Measurements from ENCODE around the gene NHP2. TPM values are rescaled to one million over a fixed set of nuclear protein-coding genes. Genes with fewer than 3 reads are reported as not detected.
A peak's percentile ranks its signal among the peaks of the same experiment; 100 is the strongest.
"Not testable (repeated sequence)": the region's sequence is repeated elsewhere in the genome, so short reads cannot be mapped to it uniquely, and the experiment has no call there.

NHP2 gene
- total RNA-seq, 1 experiment from 2014 or later = 476 TPM

DNA sequence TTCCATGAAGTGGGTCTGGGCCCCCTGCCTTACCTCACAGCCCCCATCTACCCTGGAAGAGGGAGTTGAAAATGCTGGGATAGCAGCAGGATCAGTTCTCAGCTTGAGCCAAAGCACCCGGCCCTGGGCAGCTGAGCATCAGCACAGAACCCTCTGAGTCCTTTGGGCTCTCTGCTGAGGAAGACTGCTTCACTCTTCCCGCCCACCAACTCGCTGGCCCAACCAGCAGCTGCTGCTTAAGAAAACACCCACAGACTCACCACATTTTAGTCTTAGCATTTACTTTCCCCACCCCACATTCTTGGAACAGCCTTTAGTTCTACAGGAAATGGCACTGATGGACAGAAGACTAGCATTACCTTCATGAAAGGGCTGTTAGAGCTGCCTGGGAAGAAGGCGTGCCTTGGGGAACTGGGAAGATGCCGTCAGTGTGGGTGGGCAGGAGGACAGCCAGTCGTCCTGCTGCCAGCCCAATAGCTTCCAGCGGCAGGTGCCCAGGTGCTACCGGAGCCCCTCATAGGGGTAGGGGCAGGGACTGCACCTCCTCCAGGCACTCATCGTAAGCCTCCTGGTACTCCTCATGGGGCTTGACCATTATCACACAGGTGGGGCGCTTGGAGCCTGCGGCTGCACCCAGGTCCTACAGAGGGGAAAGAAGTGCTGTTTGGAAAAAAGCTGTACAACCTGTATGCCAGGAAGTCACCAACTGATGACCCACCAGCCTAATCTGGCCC, 4.3 kb downstream of the NHP2 start:
- H3K4me3 ChIP-seq = no peak overlapping the region
- DNase-seq = peak; percentile 28
- H3K9me3 ChIP-seq = no peaks in the 10 kb centered on the region
- no peaks in the 10 kb centered on the region for H3K27me3 ChIP-seq
- H3K36me3 ChIP-seq = peaks cover 85% of the 10 kb centered on the region

DNA sequence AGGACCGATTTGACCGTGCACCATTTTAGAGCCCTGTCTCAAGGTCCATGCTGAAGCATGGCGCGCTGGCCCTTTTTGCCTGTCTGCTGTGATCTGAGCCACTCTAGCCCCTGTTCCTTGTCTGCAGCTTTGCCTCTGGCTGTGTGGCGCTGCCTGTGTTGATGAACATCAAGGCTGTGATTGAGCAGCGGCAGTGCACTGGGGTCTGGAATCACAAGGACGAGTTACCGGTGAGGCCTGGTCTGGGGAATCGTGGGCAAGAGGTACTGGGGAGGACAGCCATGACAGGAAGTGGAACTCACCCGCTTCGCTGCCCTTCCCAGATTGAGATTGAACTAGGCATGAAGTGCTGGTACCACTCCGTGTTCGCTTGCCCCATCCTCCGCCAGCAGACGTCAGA, 6.3 kb downstream of the NHP2 start:
- Histone ChIP-seq H3K27me3 (no peaks in the 10 kb centered on the region), H3K9me3 (no peaks in the 10 kb centered on the region), H3K4me3 (no peak overlapping the region), H3K36me3 (peaks cover 97% of the 10 kb centered on the region)
- no peak for DNase-seq

DNA sequence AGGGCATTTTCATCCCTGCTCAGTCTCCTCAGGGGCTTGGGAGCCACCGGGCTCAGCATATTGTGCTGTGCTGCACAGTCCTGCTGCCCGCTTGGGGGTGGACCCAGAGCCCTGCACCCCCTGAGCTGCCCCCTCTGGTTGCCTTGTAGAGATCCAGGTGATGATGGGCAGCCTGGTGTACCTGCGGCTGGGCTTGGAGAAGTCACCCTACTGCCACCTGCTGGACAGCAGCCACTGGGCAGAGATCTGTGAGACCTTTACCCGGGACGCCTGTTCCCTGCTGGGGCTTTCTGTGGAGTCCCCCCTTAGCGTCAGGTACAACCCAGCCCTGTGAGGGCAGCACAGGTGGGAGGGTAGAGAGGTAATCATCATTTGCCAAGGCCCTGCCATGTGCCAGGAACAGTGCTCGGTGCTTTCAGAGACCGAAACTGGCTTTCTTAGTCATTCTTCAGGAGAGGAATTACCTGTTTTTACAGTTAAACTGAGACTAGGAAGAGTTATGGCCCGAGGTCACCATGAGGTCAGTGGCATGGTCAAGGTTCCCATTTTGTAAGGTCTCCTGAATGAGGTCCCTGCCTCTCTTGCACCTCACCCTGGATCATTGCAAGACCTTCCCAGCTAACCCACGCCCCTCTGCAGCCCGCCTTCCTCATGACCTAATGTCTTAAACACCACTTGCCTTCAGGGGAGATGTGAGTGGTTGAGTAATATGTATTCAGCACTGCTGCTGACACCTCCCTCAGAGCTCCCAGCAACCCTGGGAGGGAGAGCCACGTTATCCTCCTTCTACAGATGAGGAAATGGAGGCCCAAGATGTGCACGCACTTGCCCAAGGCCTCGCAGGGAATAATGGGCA, 7.5 kb downstream of the NHP2 start:
- Histone ChIP-seq H3K4me3 (no peak overlapping the region), H3K9me3 (no peaks in the 10 kb centered on the region), H3K27me3 (no peaks in the 10 kb centered on the region), H3K36me3 (peaks cover 94% of the 10 kb centered on the region)
- peak; percentile 55 for DNase-seq

DNA sequence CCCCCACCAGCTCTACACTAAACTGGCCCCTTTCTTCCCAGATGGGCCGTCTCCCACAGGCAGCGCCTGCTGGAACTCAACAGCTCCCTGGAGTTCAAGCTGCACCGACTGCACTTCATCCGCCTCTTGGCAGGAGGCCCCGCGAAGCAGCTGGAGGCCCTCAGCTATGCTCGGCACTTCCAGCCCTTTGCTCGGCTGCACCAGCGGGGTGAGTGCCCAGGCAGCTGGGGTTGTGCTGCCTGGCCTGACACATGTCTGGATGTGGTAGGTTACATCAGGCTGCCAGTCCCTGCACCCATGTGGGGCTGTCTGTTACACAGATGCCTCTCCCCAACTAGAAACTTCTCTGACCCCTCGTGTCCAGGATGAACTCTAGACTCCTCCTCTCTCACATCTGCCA, 9.8 kb downstream of the NHP2 start:
- Histone ChIP-seq H3K27me3 (no peaks in the 10 kb centered on the region), H3K36me3 (peaks cover 86% of the 10 kb centered on the region), H3K4me3 (no peak overlapping the region), H3K9me3 (no peaks in the 10 kb centered on the region)
- DNase-seq = peak; percentile 82

DNA sequence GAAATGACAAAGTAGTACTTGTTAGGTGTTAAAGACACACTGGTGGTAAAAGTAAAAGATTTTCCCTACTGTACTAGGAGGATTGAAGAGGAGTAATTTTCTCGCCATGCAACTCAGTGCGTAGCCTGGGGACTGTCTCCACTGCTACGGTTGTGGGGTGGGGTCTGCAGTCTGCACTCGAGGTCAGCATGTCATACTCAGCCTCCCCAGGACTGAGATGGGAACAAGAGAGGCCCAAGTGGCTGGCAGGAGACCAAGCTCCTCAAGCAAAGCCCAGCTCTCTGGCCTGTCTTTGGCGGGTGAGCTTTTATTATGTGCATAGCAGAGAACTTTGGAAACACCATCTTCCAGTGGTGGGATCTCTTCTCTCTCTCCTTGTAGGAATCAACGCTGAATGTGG, 10.4 kb downstream of the NHP2 start:
- Histone ChIP-seq H3K27me3 (no peaks in the 10 kb centered on the region), H3K4me3 (no peak overlapping the region), H3K36me3 (peaks cover 86% of the 10 kb centered on the region), H3K9me3 (no peaks in the 10 kb centered on the region)
- DNase-seq = no peak

DNA sequence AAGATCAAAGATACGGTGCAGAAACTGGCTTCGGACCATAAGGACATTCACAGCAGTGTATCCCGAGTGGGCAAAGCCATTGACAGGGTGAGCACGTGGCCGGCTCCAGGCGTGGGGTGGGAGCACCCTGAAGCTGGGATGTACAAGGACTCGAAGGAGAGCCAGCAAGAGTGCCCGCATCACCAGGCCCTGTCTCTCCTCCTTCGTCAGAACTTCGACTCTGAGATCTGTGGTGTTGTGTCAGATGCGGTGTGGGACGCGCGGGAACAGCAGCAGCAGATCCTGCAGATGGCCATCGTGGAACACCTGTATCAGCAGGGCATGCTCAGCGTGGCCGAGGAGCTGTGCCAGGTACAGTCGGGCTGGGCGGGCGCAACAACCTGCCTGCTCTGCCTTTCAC, 11.0 kb downstream of the NHP2 start:
- no peaks in the 10 kb centered on the region for H3K9me3 ChIP-seq
- no peak for DNase-seq
- H3K4me3 ChIP-seq = no peak overlapping the region
- peaks cover 84% of the 10 kb centered on the region for H3K36me3 ChIP-seq
- no peaks in the 10 kb centered on the region for H3K27me3 ChIP-seq

DNA sequence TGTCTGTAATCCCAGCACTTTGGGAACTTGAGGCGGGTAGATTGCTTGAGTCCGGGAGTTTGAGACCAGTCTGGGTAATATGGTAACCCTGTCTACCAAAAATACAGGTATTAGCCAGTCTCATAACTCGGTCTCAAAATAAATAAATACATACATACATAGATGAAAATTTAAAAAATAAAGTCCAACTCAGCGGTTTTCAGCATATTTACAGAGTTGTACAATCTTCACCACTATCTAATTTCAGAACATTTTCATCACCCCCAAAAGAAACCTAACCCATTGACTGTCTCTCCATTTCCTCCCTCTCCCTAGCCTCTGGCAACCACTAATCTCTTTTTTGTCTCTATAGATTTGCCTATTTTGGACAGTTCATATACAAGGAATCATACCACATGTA, 12.1 kb downstream of the NHP2 start:
- no peak for DNase-seq
- Histone ChIP-seq H3K9me3 (no peaks in the 10 kb centered on the region), H3K36me3 (peaks cover 78% of the 10 kb centered on the region), H3K27me3 (no peaks in the 10 kb centered on the region), H3K4me3 (no peak overlapping the region)

DNA sequence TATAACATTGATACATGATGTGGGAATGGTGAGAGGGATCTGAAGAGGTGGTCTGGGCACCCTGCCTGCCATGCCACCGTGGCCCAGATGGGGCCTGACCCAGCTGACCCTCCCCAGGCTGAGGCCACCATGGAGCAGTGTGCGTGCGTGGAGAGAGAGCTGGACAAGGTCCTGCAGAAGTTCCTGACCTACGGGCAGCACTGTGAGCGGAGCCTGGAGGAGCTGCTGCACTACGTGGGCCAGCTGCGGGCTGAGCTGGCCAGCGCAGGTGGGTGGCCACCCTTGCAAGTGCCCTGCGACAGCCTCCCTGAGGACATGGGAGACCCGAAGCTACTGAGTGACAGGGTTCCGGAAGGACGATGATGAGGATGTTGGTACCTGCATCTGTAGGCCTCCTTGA, 15.7 kb downstream of the NHP2 start:
- Histone ChIP-seq H3K36me3 (peaks cover 72% of the 10 kb centered on the region), H3K9me3 (no peaks in the 10 kb centered on the region), H3K4me3 (no peak overlapping the region), H3K27me3 (no peaks in the 10 kb centered on the region)
- no peak for DNase-seq

DNA sequence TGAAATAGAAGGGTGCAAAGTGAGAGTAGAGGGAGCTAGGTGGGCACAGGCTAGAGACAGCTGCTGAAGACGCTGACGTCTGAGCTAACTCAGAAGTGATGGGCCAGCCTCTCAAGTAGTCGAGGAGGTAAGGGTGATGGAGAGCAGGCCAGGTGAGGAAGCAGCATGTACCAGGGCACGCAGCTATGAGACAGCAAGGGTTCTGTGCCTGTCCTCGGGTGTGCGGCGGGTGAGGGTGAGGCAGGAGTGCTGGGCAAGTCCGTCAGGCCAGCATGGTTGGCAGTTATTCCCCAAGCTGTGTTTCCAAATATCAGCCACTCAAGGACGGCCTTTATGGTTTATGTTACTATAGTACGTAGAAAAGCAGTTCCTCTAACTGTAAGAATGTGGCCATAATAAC, 16.7 kb downstream of the NHP2 start:
- no peak overlapping the region for H3K4me3 ChIP-seq
- peaks cover 63% of the 10 kb centered on the region for H3K36me3 ChIP-seq
- H3K9me3 ChIP-seq = no peaks in the 10 kb centered on the region
- DNase-seq = no peak
- no peaks in the 10 kb centered on the region for H3K27me3 ChIP-seq

DNA sequence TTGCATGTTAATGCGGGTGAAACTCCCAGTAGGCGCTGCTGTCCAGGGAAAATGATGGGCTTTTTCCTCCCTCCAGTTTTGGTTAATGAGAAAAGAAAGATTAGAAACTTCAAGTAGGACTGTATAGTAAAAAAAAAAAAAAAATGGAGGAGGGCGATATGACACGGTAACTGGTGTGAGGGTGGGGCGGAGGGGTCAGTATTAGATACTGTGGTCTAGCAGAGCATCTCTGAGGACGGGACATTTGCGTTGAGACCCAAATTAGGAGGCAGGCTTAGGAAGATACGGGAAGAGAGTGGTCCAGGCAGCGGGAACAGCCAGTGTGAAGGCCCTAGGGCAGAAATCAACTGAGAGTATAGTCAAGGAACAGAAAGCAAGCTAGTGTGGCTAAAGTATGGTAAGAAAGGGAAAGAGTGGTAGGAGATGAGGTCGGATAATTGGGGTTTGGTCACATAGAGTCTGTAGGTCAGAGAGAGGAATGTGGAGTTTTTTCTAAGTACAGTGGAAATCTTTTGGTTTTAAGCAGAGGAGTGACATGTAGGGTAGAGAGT, 22.2 kb downstream of the NHP2 start:
- no peak for DNase-seq
- no peaks in the 10 kb centered on the region for H3K27me3 ChIP-seq
- H3K9me3 ChIP-seq = peaks cover 2% of the 10 kb centered on the region; the same call in 1 of the 2 replicates
- H3K4me3 ChIP-seq = peak overlapping the region; percentile 95
- H3K36me3 ChIP-seq = peaks cover 27% of the 10 kb centered on the region

DNA sequence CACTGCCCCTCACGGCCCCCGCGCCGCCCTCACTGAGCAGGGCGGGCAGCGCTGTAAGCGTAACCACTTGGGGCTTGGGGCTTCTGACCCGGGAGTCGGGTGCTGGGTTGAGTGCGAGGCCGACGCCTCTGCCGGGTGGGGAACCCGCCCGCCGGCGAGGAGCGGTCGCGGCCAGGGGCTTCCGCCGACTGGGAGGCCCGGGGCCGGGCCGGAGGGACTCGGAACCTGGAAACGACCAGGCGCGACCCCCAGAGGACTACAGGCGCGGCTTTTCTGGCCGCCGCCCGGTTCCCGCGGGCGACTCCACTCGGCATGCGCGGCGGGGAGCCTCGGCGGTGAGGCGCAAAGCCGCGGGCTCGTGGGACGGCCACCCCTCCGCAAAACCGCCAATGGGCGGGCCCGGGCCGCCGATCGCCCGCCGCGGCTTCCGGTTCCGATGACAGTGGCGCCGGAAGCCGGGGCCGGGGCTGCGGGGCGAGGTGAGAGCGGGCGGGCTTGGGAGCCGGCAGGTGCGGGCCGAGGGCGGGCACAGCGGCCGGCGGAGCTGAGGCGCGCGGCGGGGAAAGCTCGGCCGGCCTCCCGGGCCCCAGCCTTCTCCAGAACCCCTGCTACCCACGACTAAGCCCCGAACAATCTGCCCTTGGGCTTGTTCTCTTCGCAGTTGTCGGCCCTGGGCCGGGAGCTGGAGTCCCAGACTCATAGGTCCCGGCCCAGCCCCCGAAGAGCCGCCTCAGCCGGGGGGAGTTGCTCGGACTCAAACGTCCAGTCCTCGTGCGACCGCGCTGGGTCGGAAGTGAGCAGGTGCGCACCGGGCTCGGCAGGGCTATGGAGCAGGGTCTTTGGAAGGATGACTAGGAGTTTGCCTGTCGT, 22.9 kb downstream of the NHP2 start, which contains the start of gene RMND5B:
Gene RMND5B (plus strand): TSS at position 439 of the 870 bp plus-strand sequence. CDS start 7,106 bp downstream, outside the sequence.
- H3K27me3 ChIP-seq = no peaks in the 10 kb centered on the region
- H3K4me3 ChIP-seq = peak within 1 kb of the TSS; percentile 95
- DNase-seq = peak; percentile 93
- peaks cover 2% of the 10 kb centered on the region; the same call in 1 of the 2 replicates for H3K9me3 ChIP-seq
- peaks cover 20% of the 10 kb centered on the region for H3K36me3 ChIP-seq

DNA sequence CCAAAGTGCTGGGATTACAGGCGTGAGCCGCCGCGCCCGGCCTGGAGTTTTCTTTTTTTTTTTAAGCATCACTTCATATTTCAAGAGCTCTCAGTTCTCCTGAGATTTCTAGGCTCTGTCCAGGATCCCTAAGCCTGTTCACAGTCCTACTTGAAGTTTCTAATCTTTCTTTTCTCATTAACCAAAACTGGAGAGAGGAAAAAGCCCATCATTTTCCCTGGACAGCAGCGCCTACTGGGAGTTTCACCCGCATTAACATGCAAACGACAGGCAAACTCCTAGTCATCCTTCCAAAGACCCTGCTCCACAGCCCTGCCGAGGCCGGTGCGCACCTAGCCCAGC, 23.5 kb downstream of the NHP2 start:
- H3K27me3 ChIP-seq, DNase-seq, H3K9me3 ChIP-seq: not testable (repeated sequence)
- Histone ChIP-seq H3K36me3 (peaks cover 14% of the 10 kb centered on the region), H3K4me3 (peak overlapping the region; percentile 95)

DNA sequence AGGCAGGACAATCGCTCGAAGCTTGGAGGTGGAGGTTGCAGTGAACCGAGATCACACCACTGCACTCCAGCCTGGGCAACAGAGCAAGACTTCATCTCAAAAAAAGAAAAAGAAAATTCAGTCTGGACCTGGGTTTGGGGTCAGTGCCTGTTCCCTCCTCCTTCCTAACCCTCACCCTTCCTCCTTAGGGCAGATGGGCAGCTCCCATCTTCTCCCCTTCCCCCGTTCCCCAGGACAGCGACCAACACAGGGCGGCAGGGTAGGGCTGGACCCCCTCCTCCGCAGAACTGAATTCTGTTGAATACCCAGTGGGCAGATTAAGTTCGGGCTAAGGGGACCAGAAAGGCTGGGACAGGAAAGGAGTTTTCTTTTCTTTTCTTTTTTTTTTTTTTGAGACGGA, 24.4 kb downstream of the NHP2 start:
- Histone ChIP-seq H3K9me3 (peaks cover 2% of the 10 kb centered on the region; the same call in 1 of the 2 replicates), H3K36me3 (peaks cover 9% of the 10 kb centered on the region), H3K27me3 (no peaks in the 10 kb centered on the region), H3K4me3 (no peak overlapping the region)
- DNase-seq = no peak

DNA sequence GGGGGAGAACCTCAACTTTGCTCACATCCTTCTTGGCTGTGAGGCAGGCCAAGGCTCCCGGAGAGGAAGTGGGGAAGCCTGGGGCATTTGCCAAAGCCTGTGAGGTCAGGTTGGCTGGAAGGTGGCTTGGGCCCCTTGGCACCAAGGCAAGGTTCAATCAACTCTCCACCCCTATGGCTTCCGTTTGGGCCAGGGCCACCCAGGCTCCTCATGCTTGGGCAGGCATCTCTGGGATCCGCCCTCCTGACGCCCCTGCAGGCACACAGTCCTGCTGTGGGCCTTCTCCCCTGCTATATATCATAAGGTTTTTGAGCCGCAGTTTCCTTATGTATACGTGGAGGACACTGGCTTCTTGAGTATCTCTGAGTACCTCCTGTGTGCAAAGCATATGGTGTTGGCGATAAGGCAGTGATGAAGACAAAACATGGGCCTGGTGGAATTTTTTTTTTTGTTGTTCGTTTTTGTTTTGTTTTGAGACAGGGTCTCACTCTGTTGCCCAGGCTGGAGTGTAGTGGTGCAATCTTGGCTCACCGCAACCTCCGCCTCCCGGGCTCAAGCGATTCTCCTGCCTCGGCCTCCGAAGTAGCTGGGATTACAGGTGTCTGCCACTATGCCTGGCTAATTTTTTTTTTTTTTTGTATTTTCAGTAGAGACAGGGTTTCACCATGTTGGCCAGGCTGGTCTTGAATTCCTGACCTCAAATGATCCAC, 26.2 kb downstream of the NHP2 start:
- H3K36me3 ChIP-seq, H3K9me3 ChIP-seq, H3K4me3 ChIP-seq, H3K27me3 ChIP-seq: not testable (repeated sequence)
- DNase-seq = peak; percentile 99

DNA sequence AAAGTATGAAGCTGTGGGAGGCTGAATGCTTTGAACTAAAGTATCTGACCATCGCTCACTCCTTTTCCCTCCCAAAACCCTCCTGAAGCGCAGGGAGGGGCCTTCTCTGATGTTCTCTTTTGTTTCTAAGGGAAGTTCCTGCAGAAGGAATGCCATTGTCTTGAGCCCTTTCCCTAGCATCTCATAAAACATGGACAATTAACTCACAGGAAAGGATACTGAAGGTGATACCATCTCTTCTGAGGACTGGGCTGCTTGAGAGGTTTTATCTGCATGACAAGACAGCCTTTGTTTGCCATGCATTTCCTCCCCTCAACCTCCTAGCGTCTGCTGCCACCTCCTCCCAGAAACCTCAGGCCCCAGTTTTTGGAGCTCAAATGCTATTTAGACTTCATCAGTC, 27.1 kb downstream of the NHP2 start:
- H3K4me3 ChIP-seq = no peak overlapping the region
- no peak for DNase-seq
- H3K36me3 ChIP-seq = no peaks in the 10 kb centered on the region
- H3K27me3 ChIP-seq = no peaks in the 10 kb centered on the region
- H3K9me3 ChIP-seq = peaks cover 2% of the 10 kb centered on the region; the same call in 1 of the 2 replicates

DNA sequence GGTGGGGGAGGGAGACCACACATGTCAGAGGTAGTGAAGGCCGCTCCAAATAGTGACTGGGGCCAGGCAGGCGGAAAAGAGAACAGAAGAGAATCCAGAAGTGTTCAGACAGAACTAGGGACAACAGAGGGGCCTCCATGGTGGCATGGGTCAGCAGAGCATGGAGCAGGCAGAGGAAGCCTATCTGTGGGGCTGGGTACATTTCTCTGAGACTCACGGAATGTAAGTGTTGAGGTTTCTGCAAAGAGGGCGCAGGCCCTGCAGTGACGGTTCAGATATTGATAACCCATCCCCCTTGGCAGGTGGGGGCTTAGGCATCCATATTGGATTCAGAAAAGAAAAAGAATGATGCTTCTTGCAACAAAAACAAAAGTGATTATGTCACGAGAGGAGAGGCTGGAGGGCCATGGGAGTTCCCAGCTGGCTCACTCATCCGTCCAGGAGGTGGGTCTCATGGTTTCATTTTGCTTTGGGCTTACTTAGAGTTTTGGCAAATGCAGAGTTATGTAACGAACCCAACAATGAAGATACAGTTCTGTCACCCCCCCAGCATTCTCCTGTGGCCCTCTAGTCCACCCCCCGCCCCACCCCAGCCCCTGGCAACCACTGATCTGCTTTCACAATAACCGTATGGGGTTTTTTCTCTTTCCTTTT, 28.3 kb downstream of the NHP2 start:
- H3K36me3 ChIP-seq = no peaks in the 10 kb centered on the region
- H3K4me3 ChIP-seq = no peak overlapping the region
- peaks cover 2% of the 10 kb centered on the region; the same call in 1 of the 2 replicates for H3K9me3 ChIP-seq
- DNase-seq = no peak
- no peaks in the 10 kb centered on the region for H3K27me3 ChIP-seq

Measured in MG63 (cell line).